Effector memory CD4-positive, alpha-beta T cell (primary cell): Measurements from ENCODE around the gene SLC25A38.

ENCODE experiments used
- DNase-seq, 3 donors: peaks; one replicate each; pipeline ENCODE4 v3.0.0-alpha.2; 2020
- H3K27ac ChIP-seq: 2 replicates; pipeline ENCODE4 v1.7.0; 2013; ENCODE audit warnings: mild to moderate bottlenecking, low read length, moderate library complexity; ENCODE audit not compliant: insufficient read depth, poor library complexity, severe bottlenecking
- H3K27me3 ChIP-seq: replicated peaks from 2 replicates; pipeline ENCODE4 v1.7.0; 2013; ENCODE audit warnings: mild to moderate bottlenecking, low read length; ENCODE audit not compliant: insufficient read depth, control insufficient read depth, poor library complexity, severe bottlenecking
- H3K36me3 ChIP-seq: 2 replicates; pipeline ENCODE4 v1.7.0; 2013; ENCODE audit warnings: mild to moderate bottlenecking, low read length, moderate library complexity; ENCODE audit not compliant: control insufficient read depth, insufficient read depth
- H3K4me1 ChIP-seq: 2 replicates; pipeline ENCODE4 v1.7.0; 2013; ENCODE audit warnings: low read length, mild to moderate bottlenecking; ENCODE audit not compliant: control insufficient read depth, insufficient read depth, poor library complexity, severe bottlenecking
- H3K4me3 ChIP-seq: 2 replicates; pipeline ENCODE4 v1.7.0; 2013; ENCODE audit warnings: low read length, low read depth, mild to moderate bottlenecking; ENCODE audit not compliant: insufficient read depth, poor library complexity, severe bottlenecking
- H3K9me3 ChIP-seq: 2 replicates; pipeline ENCODE4 v1.7.0; 2013; ENCODE audit warnings: mild to moderate bottlenecking, low read length, moderate library complexity; ENCODE audit not compliant: control insufficient read depth

The SLC25A38 gene

GRCh38 chr3:39386318-39386717 is 3.1 kb downstream of the SLC25A38 start:
- no peaks in the 10 kb centered on the region for H3K9me3 ChIP-seq
- H3K4me3 ChIP-seq = no peak overlapping the region
- no peak overlapping the region for H3K27ac ChIP-seq
- H3K36me3 ChIP-seq = peaks cover 15% of the 10 kb centered on the region
- H3K4me1 ChIP-seq = peaks cover 21% of the 10 kb centered on the region
- no peaks in the 10 kb centered on the region for H3K27me3 ChIP-seq
- no peak for DNase-seq

GRCh38 chr3:39387411-39387975 is 4.3 kb downstream of the SLC25A38 start:
- no peak for DNase-seq
- no peak overlapping the region for H3K27ac ChIP-seq
- peaks cover 24% of the 10 kb centered on the region for H3K36me3 ChIP-seq
- H3K9me3 ChIP-seq = no peaks in the 10 kb centered on the region
- no peak overlapping the region for H3K4me3 ChIP-seq
- H3K4me1 ChIP-seq = peaks cover 21% of the 10 kb centered on the region
- no peaks in the 10 kb centered on the region for H3K27me3 ChIP-seq

- peaks cover 30% of the 10 kb centered on the region for H3K36me3 ChIP-seq
- H3K27ac ChIP-seq = no peak overlapping the region
- no peak for DNase-seq
- peaks cover 21% of the 10 kb centered on the region for H3K4me1 ChIP-seq
- no peaks in the 10 kb centered on the region for H3K27me3 ChIP-seq
- H3K9me3 ChIP-seq = no peaks in the 10 kb centered on the region
- no peak overlapping the region for H3K4me3 ChIP-seq
Observed at GRCh38 chr3:39388153-39388552, 5.0 kb downstream of the SLC25A38 start.

GRCh38 chr3:39388741-39389248 is 5.6 kb downstream of the SLC25A38 start:
- Histone ChIP-seq H3K27me3 (no peaks in the 10 kb centered on the region), H3K9me3 (no peaks in the 10 kb centered on the region), H3K4me1 (peaks cover 18% of the 10 kb centered on the region), H3K36me3 (peaks cover 37% of the 10 kb centered on the region), H3K4me3 (no peak overlapping the region), H3K27ac (no peak overlapping the region)
- DNase-seq = no peak

GRCh38 chr3:39390181-39390580 is 7.0 kb downstream of the SLC25A38 start:
- Histone ChIP-seq H3K36me3 (peaks cover 51% of the 10 kb centered on the region), H3K4me3 (no peak overlapping the region), H3K9me3 (no peaks in the 10 kb centered on the region), H3K27ac (no peak overlapping the region), H3K27me3 (no peaks in the 10 kb centered on the region), H3K4me1 (peaks cover 9% of the 10 kb centered on the region)
- no peak for DNase-seq

GRCh38 chr3:39396690-39397089 is 13.5 kb downstream of the SLC25A38 start:
- no peak for DNase-seq
- peaks cover 63% of the 10 kb centered on the region for H3K36me3 ChIP-seq

GRCh38 chr3:39398700-39399099 is 15.5 kb downstream of the SLC25A38 start:
- H3K4me1 ChIP-seq = no peaks in the 10 kb centered on the region
- H3K36me3 ChIP-seq = peaks cover 46% of the 10 kb centered on the region
- H3K27ac ChIP-seq = no peak overlapping the region
- no peak overlapping the region for H3K4me3 ChIP-seq
- no peaks in the 10 kb centered on the region for H3K9me3 ChIP-seq
- no peaks in the 10 kb centered on the region for H3K27me3 ChIP-seq
- DNase-seq = no peak

More at GRCh38 chr3:39396690-39397089, 13.5 kb downstream of the SLC25A38 start:
- Histone ChIP-seq H3K27me3 (no peaks in the 10 kb centered on the region), H3K4me3 (no peak overlapping the region), H3K9me3 (no peaks in the 10 kb centered on the region), H3K27ac (no peak overlapping the region), H3K4me1 (no peaks in the 10 kb centered on the region)

GRCh38 chr3:39401983-39402382 is 18.8 kb downstream of the SLC25A38 start:
- H3K27ac ChIP-seq = no peak overlapping the region
- H3K9me3 ChIP-seq = no peaks in the 10 kb centered on the region
- peaks cover 18% of the 10 kb centered on the region for H3K36me3 ChIP-seq
- H3K4me1 ChIP-seq = peaks cover 2% of the 10 kb centered on the region
- DNase-seq = no peak
- no peak overlapping the region for H3K4me3 ChIP-seq
- no peaks in the 10 kb centered on the region for H3K27me3 ChIP-seq

GRCh38 chr3:39404943-39405686 is 21.9 kb downstream of the SLC25A38 start:
- Histone ChIP-seq H3K4me1 (peaks cover 20% of the 10 kb centered on the region), H3K4me3 (no peak overlapping the region), H3K36me3 (peaks cover 18% of the 10 kb centered on the region), H3K9me3 (no peaks in the 10 kb centered on the region), H3K27ac (no peak overlapping the region), H3K27me3 (no peaks in the 10 kb centered on the region)
- no peak for DNase-seq

GRCh38 chr3:39405687-39406367 is 22.7 kb downstream of the SLC25A38 start:
- no peak overlapping the region for H3K4me3 ChIP-seq
- peaks cover 25% of the 10 kb centered on the region for H3K36me3 ChIP-seq
- H3K9me3 ChIP-seq = no peaks in the 10 kb centered on the region
- DNase-seq = no peak
- H3K27ac ChIP-seq = peak overlapping the region; percentile 89
- peaks cover 20% of the 10 kb centered on the region for H3K4me1 ChIP-seq
- no peaks in the 10 kb centered on the region for H3K27me3 ChIP-seq
